Adrenal gland (tissue), 12 donors: ENCODE measurements around the gene CCDC9. TPM values are rescaled to one million over a fixed set of nuclear protein-coding genes. Genes with fewer than 3 reads are reported as not detected.

Experiments
- DNase-seq, 7 donors: peaks; one replicate each; pipeline ENCODE4 v3.0.0-alpha.2; 2019 to 2020
- H3K27ac ChIP-seq, 5 donors: fragments of 200-600 bp; sonication (generic) in 4 of 5; 1 replicate in 3 of 5; 2 replicates in 2 of 5; pipeline versions ENCODE4 v1.5.1 to v1.8.0; 2016 to 2020; ENCODE audit warnings: mild to moderate bottlenecking in 1 of 5
- H3K27me3 ChIP-seq: fragments of 200-600 bp; 2 replicates; pipeline ENCODE4 v1.8.0; 2021
- H3K36me3 ChIP-seq, 2 donors: fragments of 200-600 bp; replicated peaks in 1 of 2; 1 replicate in 1 of 2; 2 replicates in 1 of 2; pipeline versions ENCODE4 v1.5.1 to v1.8.0; 2018 to 2022
- H3K4me1 ChIP-seq, 2 donors: fragments of 200-600 bp; replicated peaks in 1 of 2; 1 replicate in 1 of 2; 2 replicates in 1 of 2; pipeline versions ENCODE4 v1.5.1 to v1.8.0; 2018 to 2021
- H3K4me3 ChIP-seq, 4 donors: fragments of 200-600 bp; sonication (generic) in 3 of 4; one replicate each; pipeline ENCODE4 v1.5.1; 2016 to 2018
- H3K9me3 ChIP-seq, 3 donors: fragments of 200-600 bp; sonication (generic) in 1 of 3; replicated peaks in 1 of 3; 1 replicate in 2 of 3; 2 replicates in 1 of 3; pipeline versions ENCODE4 v1.5.1 to v1.8.0; 2016 to 2021
- POLR2A ChIP-seq, 2 donors: fragments of 450-650 bp; IDR thresholded peaks; one replicate each; pipeline ENCODE4 v1.6.1; 2017; ENCODE audit warnings: antibody characterized with exemption in 2 of 2, mild to moderate bottlenecking in 2 of 2, moderate library complexity in 1 of 2
- WGBS, 4 donors: extraction: QIAGEN DNeasy Blood & Tissue Kit in 2 of 4; methylation state at CpG; one replicate each; pipeline versions ENCODE4 v1.1.5 to v1.1.7; 2013 to 2017; 5-methylcytosine and 5-hydroxymethylcytosine counted together
- intact Hi-C, 2 donors: fragments of 100-400 bp; cut with DNase I; formaldehyde crosslinking; loops; one replicate each; pipeline versions ENCODE4 v1.14.1 to v1.15.0; 2022 to 2023
- polyA plus RNA-seq, 3 donors: library from polyadenylated mRNA; stranded (reverse); fragments of 200-250 nt in 2 of 3; fragments of 350-450 nt in 1 of 3; fragmentation: Illumina TruSeq in 1 of 3; extraction: RNeasy Lipid Tissue Mini Kit (QIAGEN cat#74804) in 1 of 3; gene quantifications; one replicate each; pipeline ENCODE4 v1.2.3, GENCODE V29; 2013 to 2014
- total RNA-seq, 9 donors: library from RNA; depleted of rRNA in 4 of 9; stranded (reverse); fragments of >200 nt in 4 of 9; fragments of 120-200 nt in 1 of 9; fragmentation: NEBNext Ultra II Directional in 1 of 9; extraction: Animal tissue kit (Norgen Biotek cat#: 25700) in 1 of 9; gene quantifications; one replicate each; pipeline versions ENCODE4 v1.1.0 to v1.2.4, GENCODE V29; 2013 to 2023
- TF ChIP-seq, protein P1 (sequence below), 6 experiments: fragments of 450-650 bp in 4 of 6; fragments of 200-600 bp in 2 of 6; sonication (generic) in 1 of 6; IDR thresholded peaks; 1 replicate in 5 of 6; 2 replicates in 1 of 6; pipeline versions ENCODE4 v1.5.1 to v1.8.0; 2016 to 2021; ENCODE audit warnings: antibody characterized with exemption in 6 of 6, mild to moderate bottlenecking in 2 of 6, moderate library complexity in 1 of 6
- donor health status: healthy with polysubstance abuse.
- donor health status: Bipolar disorder and iron deficiency.
- donor health status: DM: yes; HTN: yes; CAD: no.
- donor health status: DM: no; HTN: no; CAD: no.
- donor health status: DM: no; HTN: no; CAD: no.
- donor health status: DM: yes; HTN: yes; CAD: no.

Gene CCDC9
- total and polyA plus RNA-seq, 12 donors, result 6.0 to 86.5 (median 31.1) TPM

- peaks cover 9 to 12% of the 10 kb centered on the region in 2 donors for H3K4me1 ChIP-seq
- no peak overlapping the region for H3K4me3 ChIP-seq
- H3K27me3 ChIP-seq, result no peaks in the 10 kb centered on the region
- H3K9me3 ChIP-seq, result no peaks in the 10 kb centered on the region
- intact Hi-C loops, result no loop called here
- peaks cover 0 to 49% of the 10 kb centered on the region in 2 donors for H3K36me3 ChIP-seq
- 77 to 90% (median 83%) methylated on average over 4 to 10 of the region's 10 CpGs for WGBS, 4 donors
- H3K27ac ChIP-seq, result no peak overlapping the region
- TF ChIP-seq POLR2A (IDR thresholded peaks at IDR 0.05), result no peak
- TF ChIP-seq, protein P1, sequence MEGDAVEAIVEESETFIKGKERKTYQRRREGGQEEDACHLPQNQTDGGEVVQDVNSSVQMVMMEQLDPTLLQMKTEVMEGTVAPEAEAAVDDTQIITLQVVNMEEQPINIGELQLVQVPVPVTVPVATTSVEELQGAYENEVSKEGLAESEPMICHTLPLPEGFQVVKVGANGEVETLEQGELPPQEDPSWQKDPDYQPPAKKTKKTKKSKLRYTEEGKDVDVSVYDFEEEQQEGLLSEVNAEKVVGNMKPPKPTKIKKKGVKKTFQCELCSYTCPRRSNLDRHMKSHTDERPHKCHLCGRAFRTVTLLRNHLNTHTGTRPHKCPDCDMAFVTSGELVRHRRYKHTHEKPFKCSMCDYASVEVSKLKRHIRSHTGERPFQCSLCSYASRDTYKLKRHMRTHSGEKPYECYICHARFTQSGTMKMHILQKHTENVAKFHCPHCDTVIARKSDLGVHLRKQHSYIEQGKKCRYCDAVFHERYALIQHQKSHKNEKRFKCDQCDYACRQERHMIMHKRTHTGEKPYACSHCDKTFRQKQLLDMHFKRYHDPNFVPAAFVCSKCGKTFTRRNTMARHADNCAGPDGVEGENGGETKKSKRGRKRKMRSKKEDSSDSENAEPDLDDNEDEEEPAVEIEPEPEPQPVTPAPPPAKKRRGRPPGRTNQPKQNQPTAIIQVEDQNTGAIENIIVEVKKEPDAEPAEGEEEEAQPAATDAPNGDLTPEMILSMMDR (IDR thresholded peaks at IDR 0.05), result no peak
- DNase-seq, result peak in 1 of 7 donors; percentile 25
Observed at GRCh38 chr19:47270408-47270807, 14.1 kb downstream of the CCDC9 start.

GRCh38 chr19:47271949-47272348 is 15.6 kb downstream of the CCDC9 start:
- Histone ChIP-seq H3K4me1 (peaks cover 19 to 21% of the 10 kb centered on the region in 2 donors), H3K27ac (peak overlapping the region in 1 of 5 donors; percentile 97), H3K9me3 (no peaks in the 10 kb centered on the region), H3K27me3 (no peaks in the 10 kb centered on the region), H3K4me3 (no peak overlapping the region), H3K36me3 (peaks cover 0 to 34% of the 10 kb centered on the region in 2 donors)
- DNase-seq, result peak in 2 of 7 donors; percentile 44 to 46
- 76 to 83% (median 79%) methylated on average over 5 to 6 of the region's 6 CpGs for WGBS, 4 donors
- TF ChIP-seq POLR2A (IDR thresholded peaks at IDR 0.05), result no peak
- TF ChIP-seq, protein P1 (IDR thresholded peaks at IDR 0.05), result no peak
- intact Hi-C loops, result no loop called here

DNA sequence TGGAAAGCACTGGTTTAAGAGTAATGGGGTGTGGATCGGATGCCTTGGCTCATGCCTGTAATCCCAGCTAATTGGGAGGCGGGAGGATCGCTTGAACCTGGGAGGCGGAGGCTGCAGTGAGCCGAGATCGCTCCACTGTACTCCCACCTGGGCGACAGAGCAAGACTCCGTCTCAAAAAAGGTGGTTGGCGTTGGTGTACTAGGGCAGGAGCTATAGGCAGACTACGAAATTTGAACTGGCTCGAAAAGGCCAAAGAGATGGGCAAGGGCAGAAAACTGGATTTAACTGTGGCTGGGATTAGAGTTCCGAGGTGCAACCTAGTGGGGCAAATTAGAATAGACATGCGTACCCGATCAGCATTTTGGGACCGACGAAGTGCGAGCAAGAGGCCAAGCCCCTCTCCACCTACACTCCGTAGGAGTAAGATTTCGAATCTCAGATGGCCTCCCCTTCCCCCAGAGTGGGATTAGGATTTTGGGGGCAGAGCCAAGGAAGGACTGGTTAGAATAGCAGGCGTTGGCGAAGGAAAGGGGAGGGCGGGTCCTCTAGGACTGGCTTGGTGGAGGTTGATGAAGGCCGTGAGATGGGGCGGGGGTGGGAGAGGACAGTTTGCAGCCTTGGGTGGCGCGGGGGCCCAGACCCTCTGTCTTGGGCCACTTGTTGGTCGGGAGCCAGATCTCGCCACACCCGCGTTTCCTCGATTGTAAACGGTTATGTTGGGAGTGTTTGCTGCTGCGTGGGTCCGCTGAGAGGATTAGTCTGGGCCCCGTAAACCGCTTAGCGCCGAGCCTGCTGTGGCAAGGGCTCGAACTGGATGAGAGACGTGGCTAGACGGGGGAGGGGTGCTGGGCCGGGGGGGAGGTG is 16.4 kb downstream of the CCDC9 start:
- no peak for TF ChIP-seq POLR2A (IDR thresholded peaks at IDR 0.05)
- TF ChIP-seq, protein P1 (IDR thresholded peaks at IDR 0.05), result peak in 1 of 6 experiments; percentile 16
- Histone ChIP-seq H3K27me3 (no peaks in the 10 kb centered on the region), H3K4me1 (peaks cover 21 to 26% of the 10 kb centered on the region in 2 donors), H3K36me3 (peaks cover 0 to 27% of the 10 kb centered on the region in 2 donors), H3K4me3 (peak overlapping the region; percentile 0 to 67 (median 48)), H3K9me3 (no peaks in the 10 kb centered on the region), H3K27ac (peak overlapping the region; percentile 75 to 99 (median 97))
- intact Hi-C loops, result no loop called here
- DNase-seq, result peak; percentile 36 to 89 (median 83)
- WGBS, 4 donors, result 37 to 63% (median 43%) methylated on average over 25 to 42 of the region's 42 CpGs

DNA sequence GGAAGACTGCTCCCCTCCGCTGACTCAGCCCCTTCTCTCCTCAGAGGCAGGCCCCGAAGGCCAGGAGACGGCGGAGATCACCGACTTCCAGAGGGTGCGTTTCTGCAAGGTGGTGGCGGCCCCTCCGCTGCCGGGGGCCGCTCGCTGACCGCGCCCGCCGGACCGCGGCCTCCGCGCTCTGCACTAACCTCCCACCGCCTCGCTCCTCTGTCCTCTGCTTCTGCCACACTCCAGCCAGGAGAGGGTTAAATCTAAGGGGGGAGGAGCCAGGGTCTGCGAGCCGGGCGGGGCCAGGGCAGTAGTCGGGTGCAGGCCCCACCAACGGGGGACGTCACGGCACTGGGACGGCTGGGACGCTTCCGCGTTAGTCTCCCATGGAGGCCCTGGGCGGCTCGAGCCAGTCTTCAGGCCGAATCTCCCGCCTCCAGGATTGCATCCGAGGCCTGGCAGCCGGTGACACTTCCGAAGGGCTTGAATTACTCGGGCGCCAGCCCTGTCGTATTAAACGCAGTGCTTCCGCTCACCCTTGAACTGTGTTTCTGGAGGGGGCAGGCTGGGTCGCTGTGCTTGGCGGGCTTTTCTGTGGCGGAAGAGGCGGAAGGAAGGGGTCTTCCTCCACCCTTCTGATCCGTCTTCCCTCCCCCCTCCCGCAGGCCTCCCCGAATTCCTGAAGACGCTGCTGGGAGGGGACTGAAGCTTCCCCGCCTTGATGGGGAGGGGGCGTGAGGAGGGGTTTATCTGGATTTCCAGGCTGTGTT is 17.2 kb downstream of the CCDC9 start:
- Histone ChIP-seq H3K36me3 (peaks cover 0 to 20% of the 10 kb centered on the region in 2 donors), H3K4me3 (peak overlapping the region; percentile 0 to 67 (median 48)), H3K27me3 (no peaks in the 10 kb centered on the region), H3K4me1 (peaks cover 21 to 27% of the 10 kb centered on the region in 2 donors), H3K27ac (peak overlapping the region; percentile 75 to 99 (median 97)), H3K9me3 (no peaks in the 10 kb centered on the region)
- intact Hi-C loops, result no loop called here
- 0 to 1% (median 1%) methylated on average over 17 to 53 of the region's 54 CpGs for WGBS, 4 donors
- peak; percentile 93 to 97 (median 96) for DNase-seq
- TF ChIP-seq POLR2A (IDR thresholded peaks at IDR 0.05), result peak; percentile 60 to 90
- TF ChIP-seq, protein P1 (IDR thresholded peaks at IDR 0.05), result no peak
